Fibroblast of mammary gland (primary cell): ENCODE data around the gene GPATCH4.

Experiments
- DNase-seq: peaks from one replicate; pipeline ENCODE4 v3.0.0-alpha.2; 2010; ENCODE audit warnings: low read depth
- H3K4me3 ChIP-seq: 2 replicates; pipeline ENCODE4 v1.5.1; 2011; ENCODE audit warnings: low read depth, mild to moderate bottlenecking, low read length, moderate library complexity; ENCODE audit not compliant: control insufficient read depth
- TF ChIP-seq, protein P1 (sequence below): conservative IDR thresholded peaks from 2 replicates; pipeline ENCODE4 v1.5.1; 2011; ENCODE audit warnings: low read depth, low read length, inconsistent platforms; ENCODE audit not compliant: control insufficient read depth, insufficient read depth

GPATCH4 gene

DNA sequence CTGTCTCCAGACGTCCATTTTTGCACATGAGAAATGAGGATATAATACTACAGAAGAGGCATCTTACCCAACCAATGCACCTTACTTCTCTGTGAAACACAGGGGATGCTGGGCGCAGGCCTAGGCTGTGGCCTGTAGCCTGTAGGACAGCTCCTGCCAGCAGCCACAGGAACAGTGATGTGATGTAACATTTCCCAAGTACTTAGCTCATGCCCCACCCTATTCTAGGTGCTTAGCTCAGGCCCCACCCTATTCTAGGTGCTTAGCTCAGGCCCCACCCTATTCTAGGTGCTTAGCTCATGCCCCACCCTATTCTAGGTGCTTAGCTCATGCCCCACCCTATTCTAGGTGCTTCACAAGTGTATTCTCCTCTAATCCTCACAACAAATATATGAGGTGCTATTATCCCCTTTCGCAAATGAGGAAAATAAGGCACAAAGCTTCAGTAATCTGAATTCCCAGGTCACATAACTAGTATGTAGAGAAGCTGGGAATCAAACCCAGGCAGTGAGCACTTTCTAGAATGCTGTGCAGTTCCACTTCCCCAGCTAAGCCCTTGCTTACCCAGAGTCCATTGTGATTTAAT is 14.3 kb downstream of the GPATCH4 start:
- no peak overlapping the region for H3K4me3 ChIP-seq
- TF ChIP-seq, protein P1, sequence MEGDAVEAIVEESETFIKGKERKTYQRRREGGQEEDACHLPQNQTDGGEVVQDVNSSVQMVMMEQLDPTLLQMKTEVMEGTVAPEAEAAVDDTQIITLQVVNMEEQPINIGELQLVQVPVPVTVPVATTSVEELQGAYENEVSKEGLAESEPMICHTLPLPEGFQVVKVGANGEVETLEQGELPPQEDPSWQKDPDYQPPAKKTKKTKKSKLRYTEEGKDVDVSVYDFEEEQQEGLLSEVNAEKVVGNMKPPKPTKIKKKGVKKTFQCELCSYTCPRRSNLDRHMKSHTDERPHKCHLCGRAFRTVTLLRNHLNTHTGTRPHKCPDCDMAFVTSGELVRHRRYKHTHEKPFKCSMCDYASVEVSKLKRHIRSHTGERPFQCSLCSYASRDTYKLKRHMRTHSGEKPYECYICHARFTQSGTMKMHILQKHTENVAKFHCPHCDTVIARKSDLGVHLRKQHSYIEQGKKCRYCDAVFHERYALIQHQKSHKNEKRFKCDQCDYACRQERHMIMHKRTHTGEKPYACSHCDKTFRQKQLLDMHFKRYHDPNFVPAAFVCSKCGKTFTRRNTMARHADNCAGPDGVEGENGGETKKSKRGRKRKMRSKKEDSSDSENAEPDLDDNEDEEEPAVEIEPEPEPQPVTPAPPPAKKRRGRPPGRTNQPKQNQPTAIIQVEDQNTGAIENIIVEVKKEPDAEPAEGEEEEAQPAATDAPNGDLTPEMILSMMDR: no peak
- no peak for DNase-seq

DNA sequence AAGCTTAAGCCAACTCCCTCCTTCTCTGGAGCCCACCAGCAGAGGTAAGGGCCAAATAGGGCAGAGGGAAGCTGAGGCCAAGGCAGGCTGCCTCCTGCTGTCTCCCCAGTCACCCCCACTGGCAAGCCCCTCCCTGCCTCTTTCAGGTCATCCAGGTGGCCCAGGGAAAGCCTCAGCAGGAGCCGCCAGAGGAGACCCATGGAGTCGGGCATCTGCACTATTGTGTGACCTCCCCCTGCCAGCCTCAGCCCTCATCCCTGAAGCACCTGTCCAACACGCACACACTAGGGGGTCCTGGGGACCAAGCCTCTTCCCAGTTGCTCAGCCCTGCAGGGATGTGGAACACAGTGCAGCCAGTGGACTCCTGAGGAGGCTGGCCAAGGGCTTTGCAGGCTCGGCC is 15.0 kb downstream of the GPATCH4 start:
- TF ChIP-seq, protein P1: no peak
- no peak for DNase-seq

DNA sequence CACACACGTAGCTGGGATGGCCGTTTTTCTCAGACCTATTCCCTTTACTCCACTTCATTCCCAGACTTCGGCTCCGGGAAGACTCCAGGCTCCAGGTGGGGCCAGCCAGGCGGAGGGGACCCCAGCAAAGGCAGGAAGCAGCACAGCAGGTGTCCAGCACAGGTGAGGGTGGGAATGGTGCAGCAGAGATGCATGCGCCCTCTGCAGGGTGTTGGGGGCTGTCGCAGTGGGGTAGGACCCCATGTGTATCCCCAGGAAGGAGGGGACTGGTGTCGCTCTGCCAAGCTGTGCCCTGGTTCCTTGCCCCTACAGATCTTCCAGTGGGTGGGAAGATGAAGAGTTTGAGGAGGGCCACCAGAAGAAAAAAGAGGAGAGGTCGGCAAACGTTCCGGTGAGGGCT is 16.5 kb downstream of the GPATCH4 start:
- no peak for DNase-seq
- TF ChIP-seq, protein P1: no peak
- no peak overlapping the region for H3K4me3 ChIP-seq

More for the DNA sequence above, 15.0 kb downstream of the GPATCH4 start:
- H3K4me3 ChIP-seq: no peak overlapping the region

DNA sequence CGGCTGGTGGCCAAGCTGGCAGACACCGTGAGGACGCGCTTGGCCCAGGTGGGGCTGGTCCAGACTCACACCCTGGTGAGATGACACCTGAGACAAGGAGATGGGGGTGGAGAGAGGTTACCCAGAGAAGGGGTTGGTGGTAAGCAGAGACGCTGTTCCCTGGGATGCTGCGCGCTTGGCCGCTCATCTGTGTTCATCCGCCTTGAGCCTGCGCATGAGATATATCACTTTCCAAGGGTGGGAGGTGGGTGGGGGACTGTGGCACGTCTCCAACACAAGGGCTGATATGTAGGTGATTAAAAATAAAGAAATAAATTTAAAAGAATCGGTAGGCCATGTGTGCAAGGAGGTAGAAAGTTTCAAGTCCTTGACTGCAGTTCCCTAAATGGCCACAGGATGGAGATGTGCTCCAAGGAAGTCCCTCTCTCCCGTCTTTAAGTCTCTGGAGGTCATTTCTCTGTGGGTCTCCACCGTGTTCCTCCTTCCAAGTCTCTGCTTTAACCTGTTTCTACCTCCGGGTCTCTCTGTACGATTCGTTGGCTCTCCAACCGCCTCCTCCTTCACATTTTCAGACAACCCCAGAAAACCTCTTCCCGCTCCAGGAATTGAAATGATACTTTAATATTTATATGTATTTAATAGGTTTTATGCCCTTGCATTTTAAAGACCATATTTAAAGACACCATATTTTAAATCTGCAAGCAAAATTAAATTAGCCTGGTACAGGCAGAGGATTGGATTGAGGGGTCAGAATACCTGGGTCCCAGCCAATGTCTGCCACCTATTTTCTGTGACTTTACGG is 17.3 kb downstream of the GPATCH4 start:
- TF ChIP-seq, protein P1: peak; percentile 97
- no peak overlapping the region for H3K4me3 ChIP-seq

DNA sequence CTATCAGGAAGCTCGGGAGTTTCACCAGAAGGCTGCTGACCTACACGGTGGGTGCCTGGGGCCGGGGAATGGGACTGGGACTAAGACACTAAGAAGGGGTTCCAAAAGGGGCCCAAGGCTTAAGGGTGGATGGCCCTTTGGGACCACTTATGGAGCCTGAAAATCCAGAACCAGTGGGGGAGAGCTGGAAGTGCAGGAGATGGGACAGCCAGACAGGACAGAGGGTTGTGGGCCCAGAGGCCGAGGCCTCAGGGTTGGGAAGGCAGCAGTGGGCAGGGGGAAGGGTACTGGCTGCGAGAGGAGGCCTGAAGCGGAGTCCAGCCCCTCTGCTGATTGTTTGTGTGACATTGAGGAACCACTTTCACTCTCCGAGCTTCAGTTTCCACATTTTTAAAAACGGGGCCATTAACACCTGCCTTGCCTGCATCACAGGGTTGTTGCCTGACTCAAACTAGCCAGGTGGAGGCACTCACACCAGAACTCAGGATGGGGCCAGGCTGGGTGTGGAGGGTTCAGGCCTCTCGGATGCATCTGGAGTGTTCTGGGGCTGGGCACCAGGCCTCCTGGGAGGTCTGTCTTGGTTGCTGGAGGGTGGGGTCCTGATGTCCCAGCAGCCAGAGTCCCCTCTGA is 18.8 kb downstream of the GPATCH4 start:
- no peak for DNase-seq
- no peak overlapping the region for H3K4me3 ChIP-seq
- TF ChIP-seq, protein P1: no peak

More for the DNA sequence above, 17.3 kb downstream of the GPATCH4 start:
- peak; percentile 86 for DNase-seq

DNA sequence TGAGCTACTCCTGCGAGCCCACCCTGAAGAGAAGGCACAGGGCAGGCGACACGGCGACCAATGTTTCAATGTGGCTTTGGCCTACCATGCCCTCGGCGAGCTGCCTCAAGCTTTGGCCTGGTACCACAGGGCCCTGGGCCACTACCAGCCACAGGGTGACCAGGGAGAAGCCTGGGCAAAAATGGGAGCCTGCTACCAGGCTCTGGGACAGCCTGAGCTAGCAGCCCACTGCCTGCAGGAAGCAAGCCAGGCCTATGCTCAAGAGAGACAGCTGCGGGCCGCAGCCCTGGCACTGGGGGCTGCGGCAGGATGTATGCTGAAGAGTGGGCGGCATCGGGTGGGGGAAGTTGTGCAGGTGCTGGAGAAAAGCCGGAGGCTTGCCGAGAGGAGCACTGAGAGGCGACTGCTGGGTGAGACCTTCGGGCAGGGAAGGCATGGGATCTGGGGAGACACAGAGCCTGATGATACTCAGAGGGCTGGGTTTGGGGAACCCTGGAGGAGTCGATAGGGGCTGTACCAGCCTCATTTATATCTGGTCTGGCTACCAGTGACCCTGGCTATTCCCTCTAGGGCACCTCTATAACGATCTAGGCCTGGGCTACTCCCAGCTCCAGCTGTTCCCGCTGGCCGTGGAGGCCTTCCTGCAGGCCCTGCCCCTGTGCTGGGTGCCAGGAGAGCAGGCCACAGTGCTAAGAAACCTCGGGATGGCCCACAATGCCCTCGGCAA is 19.5 kb downstream of the GPATCH4 start:
- no peak overlapping the region for H3K4me3 ChIP-seq
- TF ChIP-seq, protein P1: no peak
- DNase-seq: no peak
